NCI-H748 (cell line): ENCODE data around the gene KDM6A.
"Not testable (repeated sequence)": the region's sequence is repeated elsewhere in the genome, so short reads cannot be mapped to it uniquely, and the experiment has no call there.

Source experiments
- DNase-seq: peaks from one replicate; lab custom pipeline; 2025; ENCODE audit not compliant: unreplicated experiment; lab: John Stamatoyannopoulos, UW

Gene KDM6A

GRCh38 chrX:44922980-44923379, 50.0 kb downstream of the KDM6A start:
- DNase-seq, result no peak

DNA sequence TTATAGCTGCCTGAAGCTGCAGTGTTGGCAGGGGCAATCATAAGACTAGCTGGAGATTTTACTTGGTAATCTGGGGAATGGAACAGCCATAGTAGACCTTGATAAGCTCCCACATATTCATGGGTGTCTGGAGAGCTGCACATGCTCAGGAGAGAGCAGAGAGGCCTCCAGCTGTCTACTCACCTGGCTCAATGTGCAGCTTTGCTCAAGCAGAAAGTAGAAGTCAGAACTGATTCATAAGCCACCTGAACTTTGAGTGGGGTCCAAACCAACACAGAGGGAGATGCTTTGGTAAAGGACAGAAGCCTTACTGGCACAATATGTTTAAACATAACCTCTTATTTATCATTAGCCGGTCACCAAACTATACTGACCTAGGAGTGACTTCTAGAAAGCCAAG, 54.4 kb downstream of the KDM6A start:
- DNase-seq, result no peak

DNA sequence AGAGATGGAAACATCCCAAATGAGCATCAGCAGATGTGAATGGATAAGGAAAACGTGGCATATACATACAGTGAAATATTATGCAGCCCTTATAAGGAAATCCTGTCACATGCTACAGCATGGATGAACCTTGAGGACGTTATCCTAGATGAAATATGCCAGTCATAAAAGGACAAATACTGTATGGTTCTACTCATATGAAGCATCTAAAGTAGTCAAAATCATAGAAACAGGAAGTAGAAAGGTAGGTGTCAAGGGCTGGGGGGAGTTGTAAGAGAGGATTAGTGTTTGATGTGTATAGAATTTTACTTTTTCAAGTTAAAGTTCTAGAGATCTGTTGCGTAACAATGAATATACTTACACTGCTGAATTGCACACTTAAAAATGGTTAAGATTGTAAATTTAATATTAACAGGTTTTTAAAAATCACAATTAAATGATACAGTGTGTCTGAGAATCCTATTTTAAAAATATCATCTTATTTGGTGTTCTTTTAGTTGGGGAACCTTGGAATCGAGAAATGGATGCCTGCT, 58.5 kb downstream of the KDM6A start:
- DNase-seq, result no peak

GRCh38 chrX:44935172-44935571, 62.2 kb downstream of the KDM6A start:
- DNase-seq, result no peak

- no peak for DNase-seq
Measured at GRCh38 chrX:44935640-44936039, 62.7 kb downstream of the KDM6A start.

- DNase-seq, result no peak
Measured at GRCh38 chrX:44937606-44938005, 64.6 kb downstream of the KDM6A start.

DNA sequence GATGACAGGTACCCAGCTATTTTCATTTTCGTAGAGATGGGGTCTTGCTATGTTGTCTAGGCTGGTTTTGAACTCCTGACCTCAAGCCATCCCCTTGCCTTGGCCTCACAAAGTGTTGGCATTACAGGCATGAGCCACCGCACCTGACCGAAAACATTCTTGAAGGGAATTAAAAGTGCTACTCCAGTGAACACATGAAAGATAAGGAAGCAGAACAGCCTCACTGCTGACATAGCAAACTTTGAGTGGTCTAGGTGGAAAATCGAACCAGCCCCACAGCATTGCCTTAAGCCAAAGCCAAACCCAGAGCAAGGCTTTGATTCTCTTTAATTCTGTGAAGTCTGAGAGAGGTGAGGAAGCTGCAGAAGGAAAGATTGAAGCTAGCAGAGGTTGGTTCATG, 65.1 kb downstream of the KDM6A start:
- no peak for DNase-seq

GRCh38 chrX:44940541-44940940, 67.6 kb downstream of the KDM6A start:
- DNase-seq, result not testable (repeated sequence)

DNA sequence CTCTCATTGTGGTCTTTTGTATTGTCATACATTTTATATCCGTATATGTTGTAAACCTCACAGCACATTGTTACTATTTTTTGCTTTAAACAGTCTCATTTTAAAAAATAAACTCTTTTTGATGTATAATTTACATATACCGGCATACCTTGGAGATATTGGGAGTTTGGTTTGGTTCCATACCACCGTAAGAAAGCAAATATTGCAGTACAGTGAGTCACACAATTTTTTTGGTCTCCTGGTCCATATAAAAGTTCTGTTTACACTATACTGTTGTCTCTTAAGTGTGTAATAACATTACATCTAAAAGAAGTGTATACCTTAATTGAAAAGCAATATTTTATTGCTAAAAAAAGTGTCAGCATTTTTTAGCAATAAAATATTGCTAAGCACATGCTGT, 70.0 kb downstream of the KDM6A start:
- no peak for DNase-seq

- DNase-seq, result no peak
Measured at GRCh38 chrX:44944894-44945293, 71.9 kb downstream of the KDM6A start.

DNA sequence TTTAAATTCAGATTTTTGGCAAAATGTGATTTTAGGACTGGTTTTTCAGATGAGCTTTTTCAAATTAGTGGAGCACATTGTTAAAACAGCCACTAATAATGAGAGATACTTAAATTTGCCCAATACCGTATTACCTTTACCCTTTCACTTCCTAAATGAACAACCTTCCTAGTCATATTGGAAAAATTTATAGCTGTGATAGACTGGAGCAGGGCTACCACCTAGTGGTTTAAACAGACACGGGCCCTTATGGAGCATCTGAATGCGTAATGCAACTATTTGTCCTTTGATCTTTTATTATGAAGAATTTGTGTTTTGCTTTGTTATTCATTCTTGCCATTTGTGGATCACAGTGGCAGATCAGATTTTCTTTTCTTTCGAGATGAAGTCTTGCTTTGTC, 72.7 kb downstream of the KDM6A start:
- DNase-seq, result no peak

DNA sequence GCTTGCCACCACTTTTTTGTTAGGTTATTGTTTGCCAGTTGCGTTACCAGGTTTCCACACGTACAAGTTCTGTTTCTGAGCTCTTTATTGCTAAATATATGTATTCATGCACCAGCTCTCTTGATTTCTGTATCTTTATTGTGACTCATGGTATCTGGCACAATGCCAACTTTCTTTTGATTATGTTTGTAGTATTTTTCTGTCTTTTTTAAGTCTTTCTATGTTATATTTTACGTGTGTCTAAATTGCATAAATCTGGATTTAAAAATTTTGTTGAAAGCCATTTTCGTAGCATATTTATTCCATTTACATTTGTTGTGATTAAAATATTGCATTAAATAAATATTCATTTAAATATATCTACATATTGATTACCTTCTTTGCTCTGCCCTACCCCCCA, 73.8 kb downstream of the KDM6A start:
- DNase-seq, result no peak

- DNase-seq, result no peak
Measured at GRCh38 chrX:44947995-44948394, 75.0 kb downstream of the KDM6A start.

- DNase-seq, result no peak
Measured at GRCh38 chrX:44948406-44948805, 75.4 kb downstream of the KDM6A start.

DNA sequence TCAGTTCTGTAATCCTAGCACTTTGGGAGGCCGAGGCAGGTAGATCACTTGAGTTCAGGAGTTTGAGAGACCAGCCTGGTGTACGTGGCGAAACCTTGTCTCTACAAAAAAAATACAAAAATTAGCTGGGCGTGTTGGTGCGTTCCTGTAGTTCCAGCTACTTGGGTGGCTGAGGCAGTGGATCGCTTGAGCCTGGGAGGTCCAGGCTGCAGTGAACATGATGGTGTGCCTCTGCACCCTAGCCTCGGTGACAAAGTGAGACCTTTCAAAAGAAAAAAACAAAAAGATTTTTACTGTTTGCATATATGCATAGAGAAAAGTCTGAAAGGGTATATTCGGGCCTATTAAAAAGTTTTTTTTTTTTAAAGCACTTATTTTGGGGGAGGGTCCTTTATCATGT, 76.1 kb downstream of the KDM6A start:
- no peak for DNase-seq

DNA sequence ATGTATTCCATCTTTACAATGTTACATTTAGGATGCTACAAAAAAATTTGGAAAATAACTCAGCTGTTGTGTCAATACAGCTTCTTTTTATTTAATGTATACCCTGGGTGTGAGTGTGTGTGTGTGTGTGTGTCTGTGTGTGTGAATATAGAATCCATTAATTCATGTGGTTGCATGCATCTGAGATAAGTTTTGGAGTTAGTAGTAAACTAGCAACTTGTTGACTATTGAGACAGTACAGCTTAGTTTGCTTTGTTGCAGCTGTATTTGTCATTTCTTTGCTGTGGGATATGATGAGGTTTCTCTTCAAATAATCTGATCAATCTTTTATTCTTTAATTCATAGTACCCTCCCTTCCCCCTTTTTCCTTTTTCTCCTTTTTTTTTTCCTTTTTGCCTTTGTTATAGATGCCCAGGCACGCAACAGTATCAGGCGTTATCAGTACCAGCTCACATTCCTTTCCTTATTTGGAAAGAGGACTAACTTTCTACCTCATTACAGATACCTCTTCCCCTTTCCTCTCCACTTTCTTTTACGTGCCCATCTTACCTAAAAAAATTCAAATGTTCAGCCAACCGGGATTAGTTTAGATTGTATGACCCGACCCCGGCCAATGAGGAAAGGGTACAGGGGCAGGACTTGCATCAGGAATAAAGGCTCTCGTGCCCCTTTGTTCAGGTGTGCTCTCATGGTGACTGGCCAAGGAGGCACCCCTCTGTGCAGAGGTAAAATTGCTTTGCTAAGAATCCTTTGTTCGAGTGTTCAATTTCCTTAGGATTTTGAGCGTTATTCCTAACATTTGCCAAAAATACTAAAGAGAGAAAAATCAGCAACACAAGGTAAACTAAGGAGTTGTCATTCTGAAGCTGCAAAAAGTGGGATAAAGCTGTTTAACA, 77.7 kb downstream of the KDM6A start:
- DNase-seq, result not testable (repeated sequence)

DNA sequence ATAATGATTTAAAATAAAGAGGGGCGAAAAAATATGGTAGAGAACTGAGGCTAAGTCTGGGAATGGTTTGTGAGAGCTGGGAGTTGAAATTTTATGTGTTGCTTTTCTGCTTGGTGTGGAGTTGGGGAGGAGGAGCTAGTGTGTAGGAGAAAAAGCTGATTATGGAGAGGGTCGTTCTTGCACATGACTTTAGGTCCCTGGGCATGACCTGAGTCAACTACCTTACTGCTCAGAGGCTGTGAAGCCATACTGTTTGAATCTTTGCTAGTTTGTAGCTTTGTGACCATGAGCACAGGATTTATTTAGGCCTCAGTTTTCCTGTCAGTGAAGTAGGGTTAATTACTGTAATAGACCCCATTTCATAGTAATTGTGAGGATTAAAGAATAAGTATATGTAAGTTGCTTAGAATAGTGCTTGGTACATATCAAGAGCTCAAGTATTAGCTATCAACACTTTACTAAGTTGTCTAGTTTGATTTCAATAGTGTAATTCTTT, 78.6 kb downstream of the KDM6A start:
- DNase-seq, result no peak

DNA sequence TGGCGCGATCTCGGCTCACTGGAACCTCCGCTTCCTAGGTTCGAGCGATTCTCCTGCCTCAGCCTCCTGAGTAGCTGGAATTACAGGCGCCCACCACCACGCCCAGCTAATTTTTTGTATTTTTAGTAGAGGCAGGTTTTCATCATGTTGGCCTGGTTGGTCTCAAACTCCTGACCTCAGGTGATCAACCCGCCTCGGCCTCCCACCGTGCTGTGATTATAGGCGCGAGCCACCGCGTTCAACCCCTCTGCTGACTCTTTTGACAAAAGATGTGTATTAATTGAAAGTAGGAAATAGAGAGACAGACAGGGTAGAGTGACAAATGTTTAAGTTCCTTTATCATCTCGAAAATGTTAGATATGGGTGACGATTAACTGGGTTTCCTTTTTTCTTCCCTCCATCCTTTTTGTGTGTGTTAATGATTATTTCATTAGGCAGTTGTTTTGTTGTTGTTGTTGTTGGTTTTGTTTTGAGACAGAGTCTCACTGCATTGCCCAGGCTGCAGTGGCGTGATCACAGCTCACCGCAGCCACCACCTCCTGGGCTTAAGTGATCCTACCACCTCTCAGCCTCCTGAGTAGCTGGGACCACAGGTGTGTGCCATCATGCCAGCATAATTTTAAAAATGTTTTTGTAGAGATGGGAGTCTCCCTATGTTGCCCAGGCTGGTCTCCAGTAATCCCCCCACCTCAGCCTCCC, 79.5 kb downstream of the KDM6A start:
- DNase-seq, result no peak

DNA sequence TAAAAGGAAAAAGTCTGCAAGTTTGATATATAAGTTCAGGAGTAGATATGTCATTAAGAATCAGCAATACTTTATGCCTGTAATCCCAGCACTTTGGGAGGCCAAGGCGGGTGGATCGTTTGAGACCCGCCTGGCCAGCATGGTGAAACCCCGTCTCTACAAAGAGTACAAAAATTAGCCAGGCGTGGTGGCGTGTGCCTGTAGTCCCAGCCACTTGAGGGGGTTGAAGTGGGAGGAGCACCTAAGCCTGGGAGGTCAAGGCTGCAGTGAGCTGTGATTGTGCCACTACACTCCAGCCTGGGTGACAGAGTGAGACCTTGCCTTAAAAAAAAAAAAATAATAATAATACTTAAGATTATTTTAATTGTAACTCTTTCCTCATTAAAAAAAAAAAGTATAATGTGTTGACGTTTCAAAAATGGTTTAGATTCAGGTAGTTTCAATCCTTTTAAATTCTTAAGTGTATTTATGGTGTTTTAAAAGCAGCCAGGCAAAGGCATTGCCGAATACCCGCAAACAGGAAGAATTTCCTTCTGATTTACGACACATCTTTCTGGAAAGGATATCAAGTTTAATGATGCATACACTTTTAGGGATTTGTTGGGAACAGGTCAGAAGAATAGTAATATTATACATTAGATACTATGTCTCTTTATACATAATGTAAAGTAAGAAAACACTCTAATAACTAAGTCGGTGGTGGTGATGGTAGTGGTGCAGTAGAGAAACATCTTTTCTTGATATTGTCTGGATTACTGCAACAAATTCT, 80.9 kb downstream of the KDM6A start:
- DNase-seq, result no peak

DNA sequence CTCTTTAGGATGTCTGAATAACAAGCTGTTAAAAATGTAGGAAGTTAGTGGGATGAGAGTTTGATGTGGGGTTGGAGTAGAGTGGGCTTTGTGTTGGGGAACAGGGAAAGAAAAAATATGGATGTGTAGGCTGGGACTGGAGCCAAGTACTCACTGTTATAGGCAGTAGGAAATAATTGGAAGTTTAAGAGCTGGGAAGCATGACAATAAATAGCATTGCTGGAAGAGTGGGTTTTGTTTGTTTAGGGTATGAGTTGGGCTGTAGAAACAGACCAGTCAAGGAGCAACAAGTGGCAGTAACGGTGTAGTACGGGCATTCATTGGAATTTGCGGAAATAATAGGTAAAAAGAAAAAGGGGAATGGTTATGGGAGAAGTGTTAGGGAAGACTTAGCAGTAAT, 81.6 kb downstream of the KDM6A start:
- DNase-seq, result peak; percentile 30

GRCh38 chrX:44957848-44958247, 84.9 kb downstream of the KDM6A start:
- DNase-seq, result no peak
